Retina (tissue), 1 donor: ENCODE measurements around the gene PTPRZ1.

Experiments used
- DNase-seq: peaks from one replicate; pipeline ENCODE4 v3.0.0-alpha.2; 2016

Gene PTPRZ1

GRCh38 chr7:121872831-121873288 lies at the start of gene PTPRZ1:
PTPRZ1 (plus strand) TSS chr7:121873161; CDS start chr7:121873500, 339 bp downstream.
- no peak for DNase-seq

GRCh38 chr7:121824276-121824675 lies 48.7 kb upstream of the PTPRZ1 start:
- DNase-seq = no peak

GRCh38 chr7:121831351-121831750 lies 41.6 kb upstream of the PTPRZ1 start:
- no peak for DNase-seq

GRCh38 chr7:121831801-121832200 lies 41.2 kb upstream of the PTPRZ1 start:
- DNase-seq = no peak

- DNase-seq = no peak
Measured at GRCh38 chr7:121832347-121832746, 40.6 kb upstream of the PTPRZ1 start.

- no peak for DNase-seq
Measured at GRCh38 chr7:121833991-121834390, 39.0 kb upstream of the PTPRZ1 start.

GRCh38 chr7:121837462-121837861 lies 35.5 kb upstream of the PTPRZ1 start:
- no peak for DNase-seq

GRCh38 chr7:121847041-121847440 lies 25.9 kb upstream of the PTPRZ1 start:
- DNase-seq = no peak

GRCh38 chr7:121853307-121853706 lies 19.7 kb upstream of the PTPRZ1 start:
- no peak for DNase-seq

- no peak for DNase-seq
Measured at GRCh38 chr7:121860953-121861352, 12.0 kb upstream of the PTPRZ1 start.

GRCh38 chr7:121862591-121862990 lies 10.4 kb upstream of the PTPRZ1 start:
- DNase-seq = no peak

GRCh38 chr7:121871188-121871587 lies 1.8 kb upstream of the PTPRZ1 start:
- no peak for DNase-seq

GRCh38 chr7:121873289-121874194 lies 581 bp downstream of the PTPRZ1 start:
- DNase-seq = peak; percentile 89

- DNase-seq = no peak
Measured at GRCh38 chr7:121874298-121874697, 1.3 kb downstream of the PTPRZ1 start.

- no peak for DNase-seq
Measured at GRCh38 chr7:121875203-121875602, 2.2 kb downstream of the PTPRZ1 start.

- DNase-seq = no peak
Measured at GRCh38 chr7:121876656-121877500, 3.9 kb downstream of the PTPRZ1 start.

GRCh38 chr7:121878918-121879464 lies 6.0 kb downstream of the PTPRZ1 start:
- no peak for DNase-seq

- no peak for DNase-seq
Measured at GRCh38 chr7:121879544-121879943, 6.6 kb downstream of the PTPRZ1 start.

- no peak for DNase-seq
Measured at GRCh38 chr7:121882731-121883130, 9.8 kb downstream of the PTPRZ1 start.

GRCh38 chr7:121885166-121885920 lies 12.4 kb downstream of the PTPRZ1 start:
- DNase-seq = no peak

GRCh38 chr7:121887634-121888033 lies 14.7 kb downstream of the PTPRZ1 start:
- no peak for DNase-seq

GRCh38 chr7:121890833-121891232 lies 17.9 kb downstream of the PTPRZ1 start:
- DNase-seq = no peak

- no peak for DNase-seq
Measured at GRCh38 chr7:121891731-121892130, 18.8 kb downstream of the PTPRZ1 start.
